Heart right ventricle (tissue), 16 donors: ENCODE measurements around the gene INHBC. TPM values are rescaled to one million over a fixed set of nuclear protein-coding genes. Genes with fewer than 3 reads are reported as not detected.

Experiments
- ATAC-seq, 8 donors: fragments of 200-7000 bp; cut with Tn5 transposase; one replicate each; pipeline ENCODE4 v1.9.1; 2020; ENCODE audit warnings: mild to moderate bottlenecking in 8 of 8, moderate library complexity in 8 of 8, moderate number of reproducible peaks in 1 of 8
- DNase-seq, 2 donors: peaks; one replicate each; pipeline ENCODE4 v3.0.0-alpha.2; 2020
- H3K27ac ChIP-seq, 10 donors: fragments of 200-600 bp; sonication (generic) in 2 of 10; one replicate each; pipeline versions ENCODE4 v1.5.0 to v1.8.0; 2020 to 2022; ENCODE audit warnings: mild to moderate bottlenecking in 3 of 10
- H3K27me3 ChIP-seq, 7 donors: fragments of 200-600 bp; one replicate each; pipeline ENCODE4 v1.8.0; 2021 to 2022; ENCODE audit warnings: mild to moderate bottlenecking in 2 of 7
- H3K36me3 ChIP-seq, 9 donors: fragments of 200-600 bp; sonication (generic) in 1 of 9; one replicate each; pipeline versions ENCODE4 v1.5.0 to v1.8.0; 2020 to 2022; ENCODE audit warnings: mild to moderate bottlenecking in 2 of 9
- H3K4me1 ChIP-seq, 9 donors: fragments of 200-600 bp; sonication (generic) in 1 of 9; one replicate each; pipeline versions ENCODE4 v1.5.0 to v1.8.0; 2020 to 2022; ENCODE audit warnings: mild to moderate bottlenecking in 4 of 9
- H3K4me3 ChIP-seq, 10 donors: fragments of 200-600 bp; sonication (generic) in 2 of 10; one replicate each; pipeline versions ENCODE4 v1.5.0 to v1.8.0; 2020 to 2022; ENCODE audit warnings: mild to moderate bottlenecking in 7 of 10, moderate library complexity in 2 of 10
- H3K9me3 ChIP-seq, 11 donors: fragments of 200-600 bp in 10 of 11; sonication (generic) in 2 of 11; one replicate each; pipeline versions ENCODE4 v1.5.0 to v1.8.0; 2013 to 2022; ENCODE audit warnings: mild to moderate bottlenecking in 2 of 11, control low read depth in 1 of 11, moderate library complexity in 1 of 11
- WGBS, 2 donors: extraction: QIAGEN DNeasy Blood & Tissue Kit; methylation state at CpG; one replicate each; pipeline ENCODE4 v1.1.7; 2013; ENCODE audit warnings: inconsistent platforms in 1 of 2; 5-methylcytosine and 5-hydroxymethylcytosine counted together
- intact Hi-C, 10 donors: fragments of 100-400 bp; cut with DNase I; formaldehyde crosslinking; loops; one replicate each; pipeline versions ENCODE4 v1.11.1 to v1.14.2; 2022
- polyA plus RNA-seq, 2 donors: library from polyadenylated mRNA; stranded (reverse); fragments of 200-250 nt; gene quantifications; one replicate each; pipeline ENCODE4 v1.2.3, GENCODE V29; 2013
- total RNA-seq, 10 donors: library from RNA; stranded (reverse); fragmentation: NEBNext Ultra II Directional in 3 of 10; extraction: Animal tissue kit (Norgen Biotek cat#: 25700) in 3 of 10; gene quantifications; one replicate each; pipeline versions ENCODE4 v1.2.1 to v1.2.4, GENCODE V29; 2021 to 2023
- TF ChIP-seq, protein P1 (sequence below), 9 donors: fragments of 200-600 bp; sonication (generic) in 2 of 9; IDR thresholded peaks; one replicate each; pipeline versions ENCODE4 v1.5.0 to v1.8.0; 2021 to 2022; ENCODE audit warnings: antibody characterized with exemption in 9 of 9, mild to moderate bottlenecking in 5 of 9, moderate library complexity in 1 of 9
- donor health status: Arrhythmogenic right ventricular cardiomyopathy.
- donor health status: ischemic (EF 13 %, LVEDD 7.1; RV severe dilation, severe dysfunction).
- donor health status: healthy with polysubstance abuse.
- donor health status: DM: no; HTN: yes; CAD: no.
- donor health status: DM: no; HTN: no; CAD: no.
- donor health status: ischemic (EF 25% LVEDD 6.9; RV normal size, moderate dysfunction).
- donor health status: ischemic (EF 25% LVEDD 5.7; RV mildly dilated, moderate dysfunction).
- donor health status: healthy.
- donor health status: DM: yes; HTN: yes; CAD: no.
- donor health status: Ischemic cardiomyopathy.
- donor health status: ischemic (EF 35%, LVEDD 5.7; RV mildly dilated, moderate dysfunction).
- donor health status: nonischemic (EF 11% LVEDD 7.7; RV severe dilation, severe dysfunction).
- donor health status: DM: yes; HTN: yes; CAD: no.
- donor health status: PGD.
- donor health status: ischemic (EF 29% LVEDD 5.4; RV normal size, mild dysfunction).
- donor health status: nonischemic (EF 23%, LVEDD 6.1; RV moderate dilation, normal function).

The INHBC gene
- total and polyA plus RNA-seq, 12 donors = 0.03 to 0.13 TPM; not detected in 10

DNA sequence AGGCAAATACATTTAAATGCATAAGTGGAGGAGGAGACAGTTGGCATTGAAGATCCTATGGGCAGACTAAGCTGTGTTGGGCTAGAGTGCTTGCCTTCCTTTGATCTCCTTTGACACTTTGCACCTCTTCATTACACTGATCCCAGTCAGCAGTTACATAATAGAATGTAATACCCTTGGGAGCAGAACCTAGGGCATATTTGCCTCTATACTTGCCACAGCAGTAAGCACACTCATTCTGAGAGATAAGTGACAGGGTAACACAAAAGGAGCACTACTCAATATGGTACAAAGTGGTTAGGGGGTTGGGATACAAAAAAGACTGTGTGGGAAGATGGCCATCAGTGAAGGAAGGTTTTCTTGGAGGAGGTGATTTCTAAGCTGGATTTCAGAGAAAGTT is 62.2 kb downstream of the INHBC start:
- intact Hi-C loops = no loop called here
- no peak overlapping the region for H3K4me3 ChIP-seq
- DNase-seq = no peak
- H3K4me1 ChIP-seq = no peaks in the 10 kb centered on the region
- no peak overlapping the region for H3K27ac ChIP-seq
- no peak for ATAC-seq
- H3K36me3 ChIP-seq = peaks cover 4 to 89% (median 41%) of the 10 kb centered on the region in 9 donors
- no peaks in the 10 kb centered on the region for H3K9me3 ChIP-seq
- H3K27me3 ChIP-seq = no peaks in the 10 kb centered on the region
- TF ChIP-seq, protein P1, sequence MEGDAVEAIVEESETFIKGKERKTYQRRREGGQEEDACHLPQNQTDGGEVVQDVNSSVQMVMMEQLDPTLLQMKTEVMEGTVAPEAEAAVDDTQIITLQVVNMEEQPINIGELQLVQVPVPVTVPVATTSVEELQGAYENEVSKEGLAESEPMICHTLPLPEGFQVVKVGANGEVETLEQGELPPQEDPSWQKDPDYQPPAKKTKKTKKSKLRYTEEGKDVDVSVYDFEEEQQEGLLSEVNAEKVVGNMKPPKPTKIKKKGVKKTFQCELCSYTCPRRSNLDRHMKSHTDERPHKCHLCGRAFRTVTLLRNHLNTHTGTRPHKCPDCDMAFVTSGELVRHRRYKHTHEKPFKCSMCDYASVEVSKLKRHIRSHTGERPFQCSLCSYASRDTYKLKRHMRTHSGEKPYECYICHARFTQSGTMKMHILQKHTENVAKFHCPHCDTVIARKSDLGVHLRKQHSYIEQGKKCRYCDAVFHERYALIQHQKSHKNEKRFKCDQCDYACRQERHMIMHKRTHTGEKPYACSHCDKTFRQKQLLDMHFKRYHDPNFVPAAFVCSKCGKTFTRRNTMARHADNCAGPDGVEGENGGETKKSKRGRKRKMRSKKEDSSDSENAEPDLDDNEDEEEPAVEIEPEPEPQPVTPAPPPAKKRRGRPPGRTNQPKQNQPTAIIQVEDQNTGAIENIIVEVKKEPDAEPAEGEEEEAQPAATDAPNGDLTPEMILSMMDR (IDR thresholded peaks at IDR 0.05) = no peak

DNA sequence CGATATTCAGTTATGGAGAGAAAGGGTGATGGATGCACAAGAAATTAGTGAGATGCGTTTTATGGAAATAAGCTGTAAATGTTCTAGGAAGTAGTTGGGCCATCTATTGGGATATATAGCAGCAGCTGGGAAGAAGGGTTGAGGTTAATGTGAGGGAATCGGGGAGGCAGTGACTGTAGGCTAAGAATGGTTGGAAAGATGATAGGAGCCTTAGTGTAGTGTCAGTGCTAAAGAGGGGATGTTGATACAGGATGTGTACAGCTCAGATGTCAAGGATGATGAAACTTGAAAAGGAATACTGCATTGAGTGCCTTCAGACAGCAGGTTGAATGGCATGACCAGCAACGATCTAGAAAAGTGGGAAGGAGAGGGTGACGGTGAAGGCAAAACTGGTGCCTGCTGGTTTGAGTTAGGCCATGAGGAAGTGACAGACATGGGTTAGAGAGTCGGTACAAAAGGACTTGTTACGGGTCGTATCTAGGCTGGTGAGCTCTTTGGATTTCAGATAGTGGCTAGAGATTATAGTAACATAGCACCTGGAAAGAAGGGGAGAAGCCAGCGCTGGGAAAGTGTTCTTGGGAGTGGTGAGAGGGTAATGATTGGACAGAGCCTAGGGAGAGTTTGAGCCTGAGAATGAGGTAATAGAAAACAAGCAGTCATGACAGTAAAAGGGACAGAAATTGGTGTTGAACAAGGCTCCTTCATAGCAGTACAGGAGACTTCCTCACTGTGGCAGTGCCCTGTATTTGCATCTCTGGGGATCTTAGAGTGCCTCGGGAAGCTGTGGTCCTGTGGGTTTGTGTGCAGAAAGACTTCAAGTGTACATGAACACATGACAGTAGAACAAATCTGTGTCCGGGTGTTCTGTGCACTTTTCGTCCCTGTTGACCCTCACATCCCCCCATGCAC is 62.9 kb downstream of the INHBC start:
- Histone ChIP-seq H3K9me3 (no peaks in the 10 kb centered on the region), H3K4me3 (no peak overlapping the region), H3K36me3 (peaks cover 4 to 89% (median 45%) of the 10 kb centered on the region in 9 donors), H3K27me3 (no peaks in the 10 kb centered on the region), H3K4me1 (no peaks in the 10 kb centered on the region), H3K27ac (no peak overlapping the region)
- intact Hi-C loops = no loop called here
- DNase-seq = no peak
- TF ChIP-seq, protein P1 (IDR thresholded peaks at IDR 0.05) = no peak
- WGBS, 2 donors = 92 to 96% methylated on average over 12 of the region's 12 CpGs
- ATAC-seq = no peak

DNA sequence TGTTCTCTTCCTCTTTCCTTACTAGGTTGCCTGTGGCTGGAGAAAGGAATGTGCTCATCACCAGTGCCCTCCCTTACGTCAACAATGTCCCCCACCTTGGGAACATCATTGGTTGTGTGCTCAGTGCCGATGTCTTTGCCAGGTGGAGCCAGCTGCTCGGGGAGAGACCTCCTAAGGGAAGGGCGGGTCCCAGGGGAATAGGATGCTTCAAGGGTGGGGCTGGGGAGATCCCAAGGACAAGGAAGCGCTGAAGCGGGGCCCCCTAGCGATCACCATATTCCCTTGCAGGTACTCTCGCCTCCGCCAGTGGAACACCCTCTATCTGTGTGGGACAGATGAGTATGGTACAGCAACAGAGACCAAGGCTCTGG is 63.5 kb downstream of the INHBC start:
- DNase-seq (no peak), ATAC-seq (no peak)
- H3K9me3 ChIP-seq = no peaks in the 10 kb centered on the region
- intact Hi-C loops = no loop called here
- 84 to 86% methylated on average over 9 of the region's 9 CpGs for WGBS, 2 donors
- TF ChIP-seq, protein P1 (IDR thresholded peaks at IDR 0.05) = no peak
- H3K4me1 ChIP-seq = no peaks in the 10 kb centered on the region
- no peak overlapping the region for H3K27ac ChIP-seq
- H3K4me3 ChIP-seq = no peak overlapping the region
- no peaks in the 10 kb centered on the region for H3K27me3 ChIP-seq
- H3K36me3 ChIP-seq = peaks cover 4 to 91% (median 50%) of the 10 kb centered on the region in 9 donors

DNA sequence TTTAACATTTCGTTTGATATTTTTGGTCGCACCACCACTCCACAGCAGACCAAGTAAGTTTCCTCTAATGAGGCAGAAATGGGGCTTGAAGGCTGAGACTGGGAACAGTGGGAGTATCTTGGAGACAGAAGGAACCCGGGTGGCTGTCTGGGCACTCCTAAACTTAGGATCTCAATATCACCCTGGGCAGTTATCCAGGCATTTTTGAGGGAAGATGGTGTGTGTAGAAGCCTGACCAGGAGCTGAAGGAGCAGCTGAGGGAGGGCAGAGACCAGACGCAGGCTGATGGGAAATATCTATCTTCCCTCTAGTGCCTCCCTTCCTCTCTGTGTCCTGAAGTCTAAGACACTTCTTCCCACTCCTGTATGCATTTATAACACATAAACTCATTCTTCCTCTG is 64.0 kb downstream of the INHBC start:
- WGBS, 2 donors = 93 to 95% methylated on average over 4 of the region's 4 CpGs
- intact Hi-C loops = no loop called here
- Histone ChIP-seq H3K4me3 (no peak overlapping the region), H3K9me3 (no peaks in the 10 kb centered on the region), H3K27ac (no peak overlapping the region), H3K4me1 (no peaks in the 10 kb centered on the region), H3K36me3 (peaks cover 4 to 95% (median 55%) of the 10 kb centered on the region in 9 donors), H3K27me3 (no peaks in the 10 kb centered on the region)
- DNase-seq = no peak
- ATAC-seq = no peak
- TF ChIP-seq, protein P1 (IDR thresholded peaks at IDR 0.05) = no peak
